ENCODE results near the gene PCDHGA7.
A peak's percentile ranks its signal among the peaks of the same experiment; 100 is the strongest.

GRCh38 chr5:141338538-141339306 is 43.8 kb upstream of the PCDHGA7 start, which contains the start of gene PCDHGA2:
- TF ChIP-seq CTCF (IDR thresholded peaks at IDR 0.05) (peak in 3 of 6 experiments; percentile 30 to 43 (median 37)), POLR2A (IDR thresholded peaks at IDR 0.05) (no peak)
